HG02623 (cell line): Measurements from ENCODE around the gene ZFPM1.

Experiments used
- ATAC-seq: cut with Tn5 transposase; IDR thresholded peaks from one replicate; pipeline ENCODE4 v1.9.1; 2021; ENCODE audit warnings: moderate library complexity; ENCODE audit not compliant: unreplicated experiment

ZFPM1 gene

DNA sequence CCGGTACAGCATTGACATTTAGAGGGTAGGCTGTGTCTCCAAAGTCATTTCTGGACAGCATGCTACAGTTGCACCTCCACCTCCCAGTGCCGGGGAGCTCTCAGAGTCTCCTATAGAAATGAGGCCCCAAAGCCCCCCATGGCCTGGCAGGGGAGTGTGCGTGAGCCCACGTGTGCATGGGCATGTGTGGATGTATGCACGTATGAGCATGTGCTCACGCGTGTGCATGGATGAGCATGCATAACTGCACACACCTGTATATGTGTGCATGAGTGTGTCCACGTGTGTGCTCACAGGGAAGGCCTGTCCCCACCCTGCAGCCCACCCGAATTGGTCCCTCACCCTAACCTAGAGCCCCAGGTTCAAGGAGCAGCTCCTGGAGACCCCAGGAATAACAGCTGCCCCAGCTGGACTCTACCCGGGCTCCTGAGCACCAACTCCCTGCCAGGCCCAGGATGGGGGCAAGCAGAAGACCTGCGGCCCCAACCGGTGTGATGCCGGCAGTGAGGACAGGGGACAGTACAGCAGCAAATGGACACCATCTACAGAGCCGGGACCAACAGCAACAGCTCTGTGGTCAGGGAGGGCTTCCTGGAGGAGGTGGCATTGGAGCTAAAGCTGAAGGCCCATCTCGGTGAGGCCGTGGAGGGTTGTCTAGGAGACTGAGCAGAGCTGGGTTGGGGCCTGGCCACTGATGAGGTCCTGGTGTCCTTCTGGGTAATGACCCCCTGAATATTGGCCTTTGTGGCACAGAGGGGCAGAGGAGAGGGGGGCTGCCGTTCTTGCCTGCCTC, 35.2 kb upstream of the ZFPM1 start:
- ATAC-seq = no peak

GRCh38 chr16:88418869-88419268, 34.2 kb upstream of the ZFPM1 start:
- no peak for ATAC-seq

GRCh38 chr16:88419790-88420189, 33.3 kb upstream of the ZFPM1 start:
- ATAC-seq = no peak

GRCh38 chr16:88420496-88420895, 32.6 kb upstream of the ZFPM1 start:
- ATAC-seq = no peak

- no peak for ATAC-seq
These were observed 31.8 kb upstream of the ZFPM1 start for GRCh38 chr16:88421301-88421700.

GRCh38 chr16:88421871-88422433, 31.1 kb upstream of the ZFPM1 start:
- no peak for ATAC-seq

DNA sequence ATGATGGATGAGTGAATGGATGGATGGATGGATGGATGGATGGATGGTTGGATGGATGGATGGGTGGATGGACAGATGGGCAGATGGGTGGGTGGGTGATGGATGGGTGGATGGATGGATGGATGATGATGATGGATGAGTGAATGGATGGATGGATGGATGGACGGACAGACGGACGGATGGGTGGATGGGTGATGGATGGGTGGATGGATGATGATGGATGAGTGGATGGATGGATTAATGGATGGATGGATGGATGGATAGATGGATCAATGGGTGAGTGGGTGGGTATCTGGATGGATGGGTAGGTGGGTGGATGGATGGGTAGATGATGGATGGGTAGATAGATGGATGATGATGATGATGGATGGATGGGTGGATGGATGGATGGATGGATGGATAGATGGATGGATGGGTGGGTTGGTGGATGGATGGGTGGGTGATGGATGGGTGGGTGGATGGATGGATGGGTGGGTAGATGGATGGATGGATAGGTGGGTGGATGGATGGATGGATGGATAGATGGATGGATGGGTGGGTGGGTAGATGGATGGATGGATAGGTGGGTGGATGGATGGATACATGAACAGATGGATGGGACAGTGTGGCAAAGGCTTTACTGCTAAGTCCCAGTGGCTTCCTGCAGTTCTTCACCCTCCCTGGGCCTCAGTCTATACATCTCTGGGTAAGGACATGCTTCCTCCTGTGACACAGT, 30.2 kb upstream of the ZFPM1 start:
- no peak for ATAC-seq

- ATAC-seq = no peak
These were observed 29.6 kb upstream of the ZFPM1 start for GRCh38 chr16:88423448-88423850.

DNA sequence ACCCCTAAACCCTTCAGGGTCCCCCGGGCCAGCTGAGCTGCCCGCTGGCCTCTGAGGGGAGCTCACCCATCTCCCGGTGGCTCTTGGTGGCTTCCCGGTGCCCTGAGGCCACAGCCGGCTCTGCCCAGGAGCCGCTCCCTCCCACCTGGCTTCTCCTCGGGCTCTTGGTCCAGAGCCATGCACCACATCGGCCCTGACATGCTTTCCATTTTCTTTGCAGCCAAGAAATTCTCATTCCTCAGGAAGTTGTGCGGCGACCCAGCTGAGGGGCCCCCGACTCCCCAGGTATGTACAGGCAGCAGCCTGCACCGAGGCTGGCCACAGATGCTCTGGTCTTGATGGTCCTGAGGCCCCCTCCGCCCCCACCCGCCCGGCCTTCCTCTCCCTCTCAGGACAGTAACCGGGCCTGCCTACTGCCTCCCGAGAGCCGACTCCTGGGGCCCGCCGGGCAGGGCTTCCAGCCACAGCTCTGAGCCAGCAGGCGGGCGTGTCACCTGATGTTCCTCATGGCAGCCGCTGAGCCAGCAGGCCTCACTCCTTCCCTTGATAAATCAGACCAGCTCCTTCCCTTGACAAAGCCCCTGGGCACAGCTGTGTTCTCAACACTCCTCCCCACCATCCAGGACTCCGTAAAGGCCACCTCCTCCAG, 28.4 kb upstream of the ZFPM1 start:
- no peak for ATAC-seq

DNA sequence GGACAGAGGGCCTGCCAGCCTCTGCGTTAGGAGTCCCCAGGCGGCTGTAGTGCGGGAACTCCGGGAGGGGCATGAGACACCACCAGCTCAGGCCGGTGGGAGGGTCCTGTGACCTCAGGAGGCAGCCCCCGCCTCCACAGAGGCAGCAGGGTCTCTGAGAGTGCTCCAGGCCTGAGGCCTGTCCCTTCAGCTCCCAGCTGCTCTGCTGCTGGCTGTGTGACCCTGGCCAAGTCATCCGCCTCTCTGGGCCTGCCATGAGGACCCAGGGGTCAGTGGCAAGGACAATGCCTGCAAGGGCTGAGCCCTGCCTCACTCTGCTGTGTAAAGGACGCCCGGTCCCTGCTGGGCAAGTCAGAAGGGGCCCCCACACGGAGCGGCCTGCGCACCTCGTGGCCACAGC, 27.1 kb upstream of the ZFPM1 start:
- ATAC-seq = no peak

DNA sequence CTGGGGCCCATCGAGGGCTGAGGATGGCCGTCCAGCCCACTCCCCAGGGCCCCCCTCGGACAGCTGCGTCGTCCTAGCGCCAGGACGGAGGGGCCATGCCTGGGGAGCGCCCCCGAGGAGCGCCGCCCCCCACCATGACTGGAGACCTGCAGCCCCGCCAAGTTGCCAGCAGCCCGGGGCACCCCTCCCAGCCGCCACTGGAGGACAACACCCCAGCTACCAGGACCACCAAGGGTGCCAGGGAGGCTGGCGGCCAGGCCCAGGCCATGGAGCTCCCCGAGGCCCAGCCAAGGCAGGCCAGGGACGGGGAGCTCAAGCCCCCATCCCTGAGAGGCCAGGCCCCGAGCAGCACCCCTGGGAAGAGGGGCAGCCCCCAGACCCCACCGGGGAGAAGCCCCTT, 25.7 kb upstream of the ZFPM1 start:
- ATAC-seq = no peak

DNA sequence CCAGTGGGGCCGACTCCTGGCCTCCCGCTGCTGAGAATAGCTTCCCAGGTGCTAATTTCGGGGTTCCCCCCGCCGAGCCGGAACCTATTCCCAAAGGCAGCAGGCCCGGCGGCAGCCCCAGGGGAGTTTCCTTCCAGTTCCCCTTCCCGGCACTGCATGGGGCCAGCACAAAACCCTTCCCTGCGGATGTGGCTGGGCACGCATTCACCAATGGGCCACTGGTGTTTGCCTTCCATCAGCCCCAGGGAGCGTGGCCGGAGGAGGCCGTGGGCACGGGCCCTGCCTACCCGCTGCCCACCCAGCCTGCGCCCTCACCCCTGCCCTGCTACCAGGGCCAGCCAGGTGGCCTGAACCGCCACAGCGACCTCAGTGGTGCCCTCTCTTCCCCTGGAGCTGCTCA, 24.9 kb upstream of the ZFPM1 start:
- no peak for ATAC-seq

DNA sequence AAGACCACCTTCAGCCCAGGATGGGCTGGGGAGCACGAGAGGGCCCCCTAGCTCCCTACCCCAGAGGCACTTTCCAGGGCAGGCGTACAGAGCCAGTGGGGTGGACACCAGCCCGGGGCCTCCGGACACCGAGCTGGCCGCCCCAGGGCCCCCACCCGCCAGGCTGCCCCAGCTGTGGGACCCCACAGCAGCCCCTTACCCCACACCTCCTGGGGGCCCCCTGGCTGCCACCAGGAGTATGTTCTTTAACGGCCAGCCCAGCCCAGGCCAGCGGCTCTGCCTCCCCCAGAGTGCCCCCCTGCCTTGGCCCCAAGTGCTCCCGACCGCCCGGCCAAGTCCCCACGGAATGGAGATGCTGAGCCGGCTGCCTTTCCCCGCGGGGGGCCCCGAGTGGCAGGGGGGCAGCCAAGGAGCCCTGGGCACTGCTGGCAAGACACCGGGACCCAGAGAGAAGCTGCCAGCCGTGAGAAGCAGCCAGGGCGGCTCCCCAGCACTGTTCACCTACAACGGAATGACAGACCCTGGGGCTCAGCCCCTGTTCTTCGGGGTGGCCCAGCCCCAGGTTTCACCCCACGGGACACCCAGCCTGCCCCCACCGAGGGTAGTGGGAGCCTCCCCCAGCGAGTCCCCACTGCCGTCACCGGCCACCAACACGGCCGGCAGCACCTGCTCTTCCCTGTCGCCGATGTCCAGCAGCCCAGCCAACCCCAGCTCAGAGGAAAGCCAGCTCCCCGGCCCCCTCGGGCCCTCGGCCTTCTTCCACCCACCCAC, 24.3 kb upstream of the ZFPM1 start:
- no peak for ATAC-seq

DNA sequence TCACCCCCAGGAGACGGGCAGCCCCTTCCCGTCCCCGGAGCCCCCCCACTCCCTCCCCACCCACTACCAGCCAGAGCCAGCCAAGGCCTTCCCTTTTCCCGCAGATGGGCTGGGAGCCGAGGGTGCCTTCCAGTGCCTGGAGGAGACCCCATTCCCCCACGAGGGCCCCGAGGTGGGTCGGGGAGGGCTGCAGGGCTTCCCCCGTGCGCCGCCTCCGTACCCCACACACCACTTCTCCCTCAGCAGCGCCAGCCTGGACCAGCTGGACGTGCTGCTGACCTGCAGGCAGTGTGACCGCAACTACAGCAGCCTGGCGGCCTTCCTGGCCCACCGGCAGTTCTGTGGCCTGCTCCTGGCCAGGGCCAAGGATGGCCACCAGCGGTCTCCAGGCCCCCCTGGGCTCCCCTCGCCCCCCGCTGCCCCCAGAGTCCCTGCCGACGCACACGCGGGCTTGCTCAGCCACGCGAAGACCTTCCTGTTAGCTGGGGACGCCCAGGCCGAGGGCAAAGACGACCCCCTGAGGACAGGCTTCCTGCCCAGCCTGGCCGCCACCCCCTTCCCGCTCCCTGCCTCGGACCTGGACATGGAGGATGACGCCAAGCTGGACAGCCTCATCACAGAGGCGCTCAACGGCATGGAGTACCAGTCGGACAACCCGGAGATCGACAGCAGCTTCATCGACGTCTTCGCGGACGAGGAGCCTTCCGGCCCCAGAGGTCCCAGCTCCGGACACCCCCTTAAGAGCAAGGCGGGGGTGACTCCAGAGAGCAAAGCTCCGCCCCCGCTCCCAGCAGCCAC, 23.5 kb upstream of the ZFPM1 start:
- no peak for ATAC-seq

- ATAC-seq = no peak
These were observed 22.9 kb upstream of the ZFPM1 start for GRCh38 chr16:88430185-88430523.

- no peak for ATAC-seq
These were observed 22.3 kb upstream of the ZFPM1 start for GRCh38 chr16:88430524-88431446.

- no peak for ATAC-seq
These were observed 21.4 kb upstream of the ZFPM1 start for GRCh38 chr16:88431651-88432050.

GRCh38 chr16:88432174-88432573, 20.9 kb upstream of the ZFPM1 start:
- ATAC-seq = no peak

DNA sequence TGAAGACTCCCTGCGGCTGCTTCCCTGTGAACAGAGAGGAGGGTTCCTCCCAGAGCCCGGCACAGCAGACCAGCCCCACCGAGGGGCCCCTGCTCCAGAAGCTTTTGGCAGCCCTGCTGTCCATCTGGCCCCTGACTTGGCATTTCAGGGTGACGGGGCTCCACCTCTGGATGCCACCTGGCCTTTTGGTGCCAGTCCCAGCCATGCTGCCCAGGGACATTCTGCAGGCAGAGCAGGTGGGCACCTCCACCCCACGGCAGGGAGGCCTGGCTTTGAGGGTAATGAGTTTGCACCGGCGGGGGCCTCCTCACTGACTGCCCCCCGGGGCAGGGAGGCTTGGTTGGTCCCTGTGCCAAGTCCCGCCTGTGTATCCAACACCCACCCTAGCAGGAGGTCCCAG, 20.3 kb upstream of the ZFPM1 start:
- no peak for ATAC-seq
